GF-D8 (cell line): ENCODE data around the gene MOCS3.

ENCODE experiments used
- DNase-seq: peaks from one replicate; lab custom pipeline; 2025; lab: John Stamatoyannopoulos, UW

The MOCS3 gene, protein sequence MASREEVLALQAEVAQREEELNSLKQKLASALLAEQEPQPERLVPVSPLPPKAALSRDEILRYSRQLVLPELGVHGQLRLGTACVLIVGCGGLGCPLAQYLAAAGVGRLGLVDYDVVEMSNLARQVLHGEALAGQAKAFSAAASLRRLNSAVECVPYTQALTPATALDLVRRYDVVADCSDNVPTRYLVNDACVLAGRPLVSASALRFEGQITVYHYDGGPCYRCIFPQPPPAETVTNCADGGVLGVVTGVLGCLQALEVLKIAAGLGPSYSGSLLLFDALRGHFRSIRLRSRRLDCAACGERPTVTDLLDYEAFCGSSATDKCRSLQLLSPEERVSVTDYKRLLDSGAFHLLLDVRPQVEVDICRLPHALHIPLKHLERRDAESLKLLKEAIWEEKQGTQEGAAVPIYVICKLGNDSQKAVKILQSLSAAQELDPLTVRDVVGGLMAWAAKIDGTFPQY

GRCh38 chr20:50958615-50959542 is at the start of gene MOCS3:
TSS of gene MOCS3 (plus strand) at chr20:50958818. CDS start at chr20:50958843, 25 bp downstream.
- peak; percentile 87 for DNase-seq

- DNase-seq = no peak
Measured at GRCh38 chr20:50909413-50909812, 49.2 kb upstream of the MOCS3 start.

DNA sequence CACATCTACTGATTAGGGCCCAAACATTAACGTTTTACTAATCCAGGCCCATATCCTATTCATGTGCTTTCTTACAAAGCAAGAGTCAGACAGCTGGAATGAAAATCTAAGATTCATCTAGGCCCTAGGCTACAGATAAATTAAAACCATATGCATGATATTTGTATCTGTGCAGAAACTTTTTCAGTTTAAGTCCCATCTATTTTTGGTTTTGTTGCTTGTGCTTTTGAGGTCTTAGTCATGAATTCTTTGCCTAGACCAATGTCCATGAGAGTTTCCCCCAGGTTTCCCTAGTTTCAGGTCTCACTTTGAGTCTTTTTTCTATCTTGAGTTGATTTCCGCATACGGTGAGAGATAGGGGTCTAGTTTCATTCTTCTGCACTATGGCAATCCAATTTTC is 47.6 kb upstream of the MOCS3 start:
- no peak for DNase-seq

- no peak for DNase-seq
Measured at GRCh38 chr20:50911716-50912115, 46.9 kb upstream of the MOCS3 start.

GRCh38 chr20:50913690-50914375 is 44.8 kb upstream of the MOCS3 start:
- no peak for DNase-seq

DNA sequence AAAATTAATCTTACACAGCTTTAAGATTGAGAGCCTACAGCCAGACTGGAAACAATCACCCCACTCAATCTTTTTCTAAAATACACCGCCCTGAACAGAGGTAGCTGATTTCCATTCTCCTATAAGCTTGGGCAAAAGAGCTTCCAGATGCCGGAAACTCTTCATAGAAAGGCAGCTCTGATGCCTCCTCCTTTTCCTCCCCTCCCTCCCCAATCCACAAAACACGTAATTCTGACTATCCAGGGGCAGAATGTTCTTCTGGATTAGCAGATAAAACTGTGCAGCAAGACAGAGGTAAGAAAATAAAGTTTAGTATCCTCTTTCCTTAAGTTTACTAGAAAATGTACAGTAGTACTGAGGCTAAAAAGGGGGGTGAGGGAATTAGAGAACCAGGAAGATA is 43.2 kb upstream of the MOCS3 start:
- DNase-seq = no peak

DNA sequence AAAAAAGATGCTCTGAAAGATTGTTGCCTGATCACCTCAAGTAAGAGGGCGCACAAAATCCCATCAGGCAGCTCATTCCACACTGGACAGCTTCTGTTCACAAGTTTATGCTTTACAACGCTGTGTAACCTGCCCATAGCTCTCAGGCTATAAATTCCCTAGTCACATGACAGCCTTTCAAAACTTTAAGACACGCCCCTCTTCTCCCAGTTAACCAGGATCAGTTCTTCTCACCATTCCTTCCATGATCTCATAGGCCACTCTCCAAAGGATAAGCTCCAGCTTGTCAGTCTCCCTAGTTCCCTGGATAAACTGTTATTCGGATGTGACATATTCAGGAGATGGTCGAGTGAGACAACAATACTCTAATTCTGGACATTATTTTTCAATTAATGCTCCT is 42.4 kb upstream of the MOCS3 start:
- DNase-seq = no peak

DNA sequence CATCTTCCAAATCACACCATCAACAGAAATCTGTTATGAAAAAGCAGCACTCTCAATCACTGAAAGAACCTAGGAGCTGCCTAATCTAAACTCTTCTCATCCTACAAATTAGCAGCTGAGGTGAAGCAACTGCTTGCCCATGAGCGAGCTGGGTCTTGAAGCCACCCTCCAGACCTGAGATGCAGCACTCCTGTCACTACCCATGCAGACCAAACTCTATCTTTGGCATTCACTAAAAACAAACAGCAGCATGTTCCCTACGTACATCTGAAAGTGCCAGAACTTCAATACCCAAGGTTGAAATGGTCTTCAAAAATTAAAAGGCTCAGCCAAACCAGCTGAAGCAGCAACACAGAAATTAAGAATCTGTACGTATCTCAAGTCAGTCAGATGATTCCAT is 41.7 kb upstream of the MOCS3 start:
- DNase-seq = no peak

GRCh38 chr20:50918403-50918802 is 40.2 kb upstream of the MOCS3 start:
- no peak for DNase-seq

DNA sequence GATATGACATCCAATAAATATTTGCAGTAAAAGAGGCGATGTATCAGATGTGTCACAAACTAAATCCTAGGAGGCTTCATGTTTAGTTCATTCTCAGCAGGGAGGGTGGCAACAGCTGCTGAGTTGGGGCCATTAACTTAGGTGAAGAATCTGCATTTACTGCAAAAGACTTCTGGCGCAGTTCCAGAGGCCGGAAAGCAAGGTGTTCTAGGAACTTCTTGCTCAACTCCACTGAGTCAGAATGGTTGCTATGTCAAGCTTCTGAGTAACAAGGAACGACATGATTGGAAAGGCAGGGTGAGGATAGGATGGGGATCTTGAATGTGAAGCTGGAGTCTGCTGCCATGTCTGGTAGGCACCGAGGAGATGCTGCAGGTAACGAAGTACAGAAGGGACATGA is 39.1 kb upstream of the MOCS3 start:
- DNase-seq = no peak

DNA sequence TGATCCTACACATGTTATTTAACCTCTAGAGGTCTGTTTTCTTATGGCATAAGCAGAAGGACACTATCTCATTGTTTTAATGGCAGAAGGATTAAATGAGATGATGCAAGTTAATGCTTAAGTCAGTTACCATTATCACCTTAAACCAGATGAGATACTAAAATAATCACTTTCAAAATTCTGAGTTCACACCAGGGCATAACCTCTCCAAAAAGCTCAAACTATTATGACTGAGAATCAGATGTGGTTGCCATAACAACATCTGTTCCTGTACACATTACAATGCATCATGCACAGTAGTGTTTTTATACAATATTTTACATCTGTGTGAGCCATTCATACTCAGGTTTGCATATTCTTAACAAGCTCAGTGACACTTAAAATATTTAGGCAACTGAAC is 37.6 kb upstream of the MOCS3 start:
- DNase-seq = no peak

DNA sequence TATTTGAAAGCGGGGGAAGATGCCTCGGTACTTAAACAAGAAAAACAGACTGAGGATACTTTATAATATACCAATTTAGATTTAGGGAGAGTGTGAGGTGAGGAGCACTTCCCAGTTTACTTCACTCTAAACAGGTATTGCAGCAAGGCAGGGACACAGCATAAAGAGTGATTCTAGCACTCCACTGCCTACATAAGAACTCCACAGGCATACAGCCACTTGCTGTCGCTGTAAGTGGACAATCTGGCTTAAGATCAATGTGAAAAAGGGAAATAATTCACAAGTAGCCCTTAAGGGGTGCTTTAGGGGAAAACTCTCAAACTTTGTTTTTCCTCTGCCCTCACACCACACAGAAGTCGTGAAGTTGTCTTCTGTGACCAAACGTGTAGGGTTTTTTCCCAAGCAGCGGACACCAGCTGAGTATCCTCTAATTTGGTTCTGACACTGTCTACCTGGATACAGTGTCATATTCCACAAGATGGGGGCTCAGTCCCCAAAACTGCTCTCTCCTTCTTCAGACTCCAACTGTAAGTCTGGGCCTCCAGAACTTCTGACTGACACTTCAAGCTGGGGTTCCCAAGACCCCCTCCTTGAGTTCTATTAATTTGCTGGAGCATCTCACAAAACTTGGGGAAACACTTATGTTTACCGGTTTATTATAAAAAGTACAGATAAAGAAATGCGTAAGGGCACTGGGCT is 36.7 kb upstream of the MOCS3 start:
- no peak for DNase-seq

- DNase-seq = no peak
Measured at GRCh38 chr20:50924261-50924920, 34.2 kb upstream of the MOCS3 start.

DNA sequence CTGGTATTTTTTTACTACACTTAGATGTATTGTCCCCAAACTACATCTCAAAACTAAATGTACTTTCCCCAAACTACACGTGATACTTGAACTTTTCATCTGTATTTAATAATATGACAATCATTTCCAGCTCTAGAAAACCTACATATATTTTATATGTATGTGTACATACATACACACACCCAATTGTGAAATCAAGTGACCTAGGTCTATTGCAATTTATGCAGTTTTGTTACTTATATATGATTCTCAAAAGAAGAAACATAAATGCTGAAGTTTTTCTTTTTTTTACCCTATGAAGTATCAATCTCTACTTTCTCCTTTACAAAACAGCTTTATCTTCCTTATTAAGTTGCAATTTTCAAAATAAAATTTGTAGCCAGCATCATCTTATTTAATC is 32.1 kb upstream of the MOCS3 start:
- no peak for DNase-seq

DNA sequence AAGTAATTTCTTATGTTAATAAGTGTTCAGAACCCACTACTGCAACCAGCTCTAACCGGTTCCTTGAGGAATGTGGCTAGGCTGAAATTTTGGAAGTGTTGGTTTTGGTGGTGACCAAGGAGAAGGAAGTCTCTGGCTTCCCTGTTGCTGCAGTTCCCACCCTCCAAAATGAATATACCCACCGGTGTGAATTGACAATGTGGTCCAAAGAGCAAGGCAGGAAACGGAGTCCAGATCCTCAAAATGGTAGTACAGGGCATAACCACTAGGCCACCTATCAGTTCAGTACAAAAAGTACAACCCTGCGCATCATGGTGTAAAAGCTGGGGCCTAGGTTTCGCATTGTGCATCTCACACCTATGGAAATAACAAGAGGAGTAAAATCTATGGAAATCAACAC is 30.1 kb upstream of the MOCS3 start:
- DNase-seq = no peak

DNA sequence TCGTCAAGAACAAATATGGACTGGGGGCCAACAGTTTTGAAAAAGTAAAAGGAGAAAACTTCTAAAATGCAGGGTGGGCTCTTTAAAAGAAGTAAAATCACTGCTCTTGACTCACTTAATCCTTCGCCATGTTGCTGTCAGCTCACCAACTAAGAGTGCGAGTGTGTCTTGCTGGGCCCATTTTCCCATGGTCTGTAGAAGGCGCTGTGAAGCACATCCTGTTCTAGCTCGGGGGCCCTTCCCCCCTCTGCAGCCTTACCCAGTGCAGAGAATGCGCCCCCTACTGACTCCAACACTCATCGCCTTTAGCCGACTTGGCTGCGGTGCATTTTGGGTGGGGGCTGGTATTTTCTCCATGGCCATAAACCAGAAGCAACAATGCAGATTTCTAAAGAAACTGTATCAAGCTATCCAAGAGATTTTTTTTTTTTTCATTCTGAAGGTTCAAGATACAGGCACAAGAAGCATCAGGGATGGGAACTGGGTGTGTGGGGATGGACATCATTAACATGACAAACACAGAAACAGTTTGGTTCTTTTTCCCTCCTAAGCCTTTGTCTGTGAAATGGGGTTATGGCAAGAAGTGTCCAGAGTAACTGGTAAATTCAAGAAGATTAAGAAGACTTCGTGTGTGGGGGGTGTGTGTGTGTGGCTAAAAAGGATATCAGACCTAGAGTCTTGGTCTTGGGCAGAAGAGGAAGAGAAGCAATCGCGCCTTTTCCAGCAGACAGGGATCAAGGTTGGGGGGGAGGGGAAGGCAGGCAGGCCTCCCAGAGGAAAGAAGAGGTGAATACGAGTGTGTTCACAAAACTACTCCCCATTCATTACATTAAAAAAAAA is 29.1 kb upstream of the MOCS3 start:
- DNase-seq = peak; percentile 67

DNA sequence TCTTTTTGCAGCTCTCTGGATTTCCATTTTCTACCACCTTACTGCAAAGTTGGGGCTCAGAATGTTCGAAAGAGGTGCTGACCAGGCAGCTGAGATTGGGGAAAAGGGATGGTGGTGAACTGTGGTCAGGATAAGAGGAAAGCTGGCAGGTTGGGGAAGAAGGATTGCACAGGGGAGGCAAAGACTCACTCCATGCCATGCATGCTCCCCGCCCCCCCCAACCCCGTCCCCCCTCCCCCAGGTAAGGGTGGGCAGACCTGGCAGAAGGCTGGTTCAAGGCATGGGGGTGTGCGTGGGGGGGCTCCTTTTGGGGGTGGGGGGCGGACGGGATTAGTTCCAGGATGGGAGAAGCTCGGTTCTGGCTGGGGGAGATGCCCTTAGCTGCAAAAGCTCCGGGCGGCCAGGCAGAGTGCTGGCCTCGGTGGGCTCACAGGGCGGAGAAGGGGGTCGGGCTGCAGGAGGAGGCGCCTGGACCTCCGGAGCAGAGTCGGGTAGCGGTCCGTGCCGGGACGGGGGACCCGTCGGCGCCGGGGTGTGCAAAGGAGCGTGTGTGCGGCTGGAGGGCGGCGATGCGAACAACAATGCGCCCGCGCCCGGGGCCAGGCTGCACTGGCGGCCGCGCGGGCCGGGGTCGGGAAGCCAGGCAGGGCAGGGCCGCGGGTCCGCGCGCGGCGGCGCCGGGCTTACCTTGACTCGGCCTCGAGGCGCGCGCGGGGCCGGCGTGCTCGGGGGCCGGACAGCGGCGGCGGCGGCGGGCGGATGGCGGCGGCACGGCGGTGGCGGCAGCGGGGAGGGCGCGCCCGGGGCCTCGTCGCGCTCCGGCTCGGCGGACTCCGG is 28.3 kb upstream of the MOCS3 start:
- no peak for DNase-seq

DNA sequence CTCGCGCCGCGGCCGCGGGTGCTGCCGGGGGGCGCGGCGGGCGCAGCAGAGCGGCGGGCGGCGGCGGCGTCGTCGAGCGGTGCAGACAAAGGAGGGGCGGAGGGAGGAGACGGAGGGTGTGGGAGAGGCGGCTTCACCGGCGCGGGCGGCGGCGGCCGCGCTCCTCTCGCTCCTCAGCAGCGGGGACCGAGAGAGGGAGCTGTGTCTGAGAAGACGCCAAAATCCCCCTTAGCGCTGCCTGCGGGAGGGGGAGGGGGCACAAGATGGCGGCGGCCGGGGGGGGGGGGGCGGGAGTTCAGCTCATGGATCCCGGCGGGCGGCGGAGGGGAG is 27.7 kb upstream of the MOCS3 start:
- DNase-seq = no peak

DNA sequence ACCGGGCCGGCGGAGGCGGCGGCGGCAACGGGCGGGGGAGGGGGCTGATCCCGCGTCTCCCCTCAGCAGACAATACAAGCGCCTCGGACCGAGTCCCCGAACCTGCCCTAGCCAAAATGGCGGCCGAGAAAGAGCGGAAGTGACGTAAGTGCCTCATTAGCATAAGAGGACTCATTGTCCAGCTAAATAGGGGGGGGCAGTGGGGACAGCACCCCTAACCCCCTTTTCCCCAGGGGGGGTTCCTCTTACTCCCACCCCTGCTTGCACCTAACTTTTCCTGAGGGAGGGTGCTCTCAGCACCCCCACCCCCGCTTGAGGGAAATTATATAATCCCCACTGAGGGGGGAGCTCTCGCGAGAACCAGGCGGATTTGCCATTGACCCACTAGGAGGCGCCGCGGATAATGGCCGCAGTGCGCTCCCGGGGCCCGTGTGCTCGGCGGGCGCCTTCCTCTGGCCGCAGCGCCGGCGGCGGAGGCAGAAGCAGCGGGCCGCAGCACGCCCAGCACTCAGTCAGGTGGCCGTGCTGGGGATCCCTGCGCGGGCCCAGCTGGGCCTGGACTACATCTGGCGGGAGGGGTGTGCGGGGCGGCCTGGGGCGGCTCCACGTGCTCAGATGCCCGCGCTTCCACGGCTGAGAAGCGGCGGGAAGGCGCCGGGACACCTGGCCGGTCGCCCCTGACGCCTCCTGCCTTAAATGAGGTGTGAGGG is 27.2 kb upstream of the MOCS3 start, which contains the start of gene ADNP:
ADNP (minus strand) TSS at position 132 of the 710 bp plus-strand sequence. CDS start 27,441 bp downstream, outside the sequence.
- peak; percentile 94 for DNase-seq
